HG02870 (cell line): ENCODE results near the gene SMAD5.
A peak's percentile ranks its signal among the peaks of the same experiment; 100 is the strongest.

ENCODE experiments used
- ATAC-seq: cut with Tn5 transposase; IDR thresholded peaks from one replicate; pipeline ENCODE4 v1.9.1; 2021; ENCODE audit warnings: mild to moderate bottlenecking, moderate library complexity; ENCODE audit not compliant: unreplicated experiment

Gene SMAD5

DNA sequence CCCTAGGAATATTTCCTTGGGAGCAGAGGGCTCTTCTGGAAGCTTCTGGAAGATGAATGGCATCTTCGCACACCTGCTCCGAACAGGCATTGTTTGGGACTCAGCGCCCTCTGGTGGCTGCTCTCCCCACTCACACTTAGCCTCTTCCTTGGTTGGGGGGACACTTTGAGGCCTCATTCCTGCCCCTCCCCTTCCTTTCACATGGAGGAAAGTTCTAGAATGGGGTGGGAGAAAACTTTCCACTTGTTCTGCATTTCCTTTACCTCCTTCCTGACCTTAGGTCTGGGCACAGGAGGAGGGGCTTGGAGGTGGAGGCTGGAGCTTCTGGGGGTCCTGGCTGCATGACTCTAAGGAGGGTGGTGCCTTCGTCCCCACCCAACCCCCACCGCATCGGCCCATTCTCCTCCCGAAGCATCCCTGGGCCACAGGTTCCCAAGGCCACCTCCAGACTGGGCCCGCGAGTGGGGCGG lies 79.6 kb downstream of the SMAD5 start:
- no peak for ATAC-seq

DNA sequence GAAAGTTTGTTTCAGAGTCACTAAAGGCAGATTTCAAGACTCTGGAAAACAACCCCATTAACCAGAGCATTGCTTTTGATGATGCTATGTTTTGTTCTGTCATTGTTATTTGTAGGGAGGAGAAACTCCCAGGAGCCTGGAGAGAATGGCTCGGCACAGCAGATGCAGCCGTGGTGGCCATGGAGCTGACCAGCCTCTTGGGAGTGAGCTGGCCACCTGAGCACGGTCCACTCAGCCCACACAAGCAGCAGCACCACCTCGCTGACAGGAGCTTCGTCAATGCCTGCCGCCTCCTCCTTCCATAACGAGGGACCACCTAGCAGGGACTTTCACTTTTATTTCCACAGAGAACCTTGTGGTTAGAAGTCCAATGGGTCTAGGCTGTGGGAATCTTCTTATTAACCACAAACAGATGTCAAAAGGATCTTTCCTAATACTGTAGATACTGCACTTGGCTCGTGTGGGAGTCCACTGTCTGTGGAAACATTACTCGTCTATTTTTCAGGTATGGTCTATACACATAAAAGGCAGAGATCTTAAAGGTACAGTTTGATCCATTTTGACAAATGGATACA lies 81.4 kb downstream of the SMAD5 start:
- no peak for ATAC-seq

DNA sequence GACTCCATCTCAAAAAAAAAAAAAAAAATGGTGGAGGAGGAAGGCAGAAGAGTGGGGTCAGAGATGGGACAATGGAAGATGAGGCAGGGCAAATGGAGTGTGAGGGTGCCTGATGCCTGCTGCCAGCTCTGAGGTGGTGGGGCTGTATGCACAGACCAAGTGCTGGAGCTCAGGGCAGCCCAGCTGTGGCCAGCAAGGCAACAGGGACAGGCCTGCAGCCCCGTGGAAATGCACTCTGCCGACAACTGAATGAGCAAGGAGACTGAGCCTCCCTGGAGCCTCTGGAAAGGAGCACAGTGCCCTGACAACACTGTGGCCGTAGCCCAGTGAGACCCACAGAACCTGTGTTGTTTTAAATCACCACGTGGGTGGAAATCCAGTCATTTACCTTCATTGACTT lies 83.2 kb downstream of the SMAD5 start:
- no peak for ATAC-seq

DNA sequence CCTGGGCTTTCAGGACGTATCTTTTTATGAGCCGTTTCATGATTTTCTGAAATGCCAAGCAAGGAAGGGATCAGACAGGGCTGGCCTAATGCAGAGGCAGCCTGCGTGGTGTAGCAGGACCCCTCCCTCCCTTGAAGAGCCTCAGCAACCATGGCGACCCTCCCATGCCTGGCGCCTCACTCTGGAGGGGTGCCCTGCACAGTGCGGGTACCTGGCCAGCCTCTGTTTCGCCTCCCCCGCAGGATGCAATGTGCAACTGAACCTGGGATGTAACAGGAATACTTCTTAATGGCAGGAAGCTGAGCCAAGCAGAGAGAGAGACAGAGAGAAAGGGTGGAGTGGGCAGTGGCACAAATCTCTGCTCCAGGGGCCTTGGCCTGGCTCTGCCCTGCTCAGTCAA lies 83.6 kb downstream of the SMAD5 start:
- no peak for ATAC-seq

DNA sequence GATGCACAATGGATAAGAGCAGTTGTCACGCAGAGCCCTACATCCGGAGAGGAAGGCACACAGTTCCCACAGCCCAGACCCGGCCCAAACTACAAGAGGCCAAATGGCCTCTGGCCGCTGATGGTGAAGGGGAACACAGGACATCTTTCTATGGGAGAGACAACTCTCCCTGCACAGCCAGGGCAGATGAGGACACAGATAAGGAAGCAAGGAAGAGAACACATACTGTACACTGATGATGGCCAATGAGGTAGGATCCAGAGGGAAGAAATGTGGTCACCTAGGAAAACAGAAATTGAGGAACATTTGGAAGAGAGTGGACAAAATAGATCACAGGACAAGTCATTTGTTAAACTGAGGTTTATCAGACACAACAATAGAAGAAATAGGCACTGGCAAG lies 88.7 kb downstream of the SMAD5 start:
- no peak for ATAC-seq

DNA sequence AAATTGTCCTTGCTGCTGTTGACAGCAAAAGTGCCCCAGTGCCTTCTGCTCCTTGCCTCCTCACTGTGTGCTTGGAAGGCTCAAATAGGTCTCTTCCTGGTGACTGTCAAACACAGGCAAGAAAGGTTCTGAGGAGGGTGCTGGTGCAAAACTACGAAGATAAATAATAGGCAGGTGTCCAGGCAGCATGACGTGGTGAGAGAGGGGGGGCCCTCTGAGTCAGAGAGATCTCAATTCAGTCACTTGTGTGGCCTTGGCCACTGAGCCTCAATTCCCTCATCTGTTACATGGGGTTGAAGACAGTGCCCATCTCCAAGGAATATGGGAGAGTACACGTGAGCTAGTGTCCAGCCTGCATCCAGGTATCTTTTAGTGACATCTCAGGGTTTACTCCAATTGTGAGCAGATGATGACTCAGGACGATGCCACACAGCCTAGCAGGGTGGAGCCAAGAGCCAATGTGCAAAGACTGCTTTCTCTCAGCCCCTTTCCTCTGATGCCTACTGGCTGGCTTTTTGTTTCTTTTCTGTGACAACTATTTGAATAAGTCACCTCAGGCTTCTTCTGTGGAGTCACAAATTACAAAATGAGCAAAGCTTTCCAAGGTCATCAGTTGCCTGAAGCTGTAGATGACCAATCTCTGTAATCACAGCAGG lies 90.1 kb downstream of the SMAD5 start:
- no peak for ATAC-seq

DNA sequence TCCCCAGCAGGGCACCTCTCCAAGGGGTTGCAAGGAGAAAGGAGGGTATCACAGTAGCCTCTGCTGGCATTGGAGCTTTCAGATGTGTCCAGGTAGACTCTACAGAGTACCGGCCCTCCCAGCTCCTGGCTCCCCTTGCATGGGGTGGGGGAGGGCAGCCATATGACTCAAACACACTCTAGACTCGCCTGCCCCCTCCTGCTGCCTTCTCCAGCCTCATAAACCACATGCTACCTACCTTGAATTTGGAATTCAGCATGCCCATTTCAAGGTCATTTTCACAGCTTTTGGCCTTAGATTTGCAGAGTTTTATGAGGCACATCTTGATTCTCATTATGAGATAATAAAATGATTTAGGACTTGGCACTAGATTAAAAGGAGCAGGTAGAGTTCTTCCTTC lies 93.2 kb downstream of the SMAD5 start:
- no peak for ATAC-seq

DNA sequence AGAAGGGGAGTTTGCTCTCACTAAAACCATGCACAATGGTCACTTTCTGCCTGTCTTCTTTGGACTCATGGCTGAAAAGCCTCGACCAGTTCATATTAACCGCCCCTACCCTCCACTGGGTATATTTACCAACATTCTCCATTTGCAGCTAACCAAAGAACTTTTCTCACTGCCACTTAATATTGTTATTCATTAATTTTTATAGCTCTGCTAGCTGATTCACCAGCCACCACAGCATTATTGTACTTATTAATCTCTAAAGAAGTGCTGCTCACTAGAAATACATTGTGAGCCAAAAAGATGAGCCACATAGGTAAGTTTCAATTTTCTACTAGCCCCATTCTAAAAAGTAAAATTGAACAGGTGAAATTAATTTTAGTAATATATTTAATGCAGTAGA lies 93.8 kb downstream of the SMAD5 start:
- no peak for ATAC-seq

DNA sequence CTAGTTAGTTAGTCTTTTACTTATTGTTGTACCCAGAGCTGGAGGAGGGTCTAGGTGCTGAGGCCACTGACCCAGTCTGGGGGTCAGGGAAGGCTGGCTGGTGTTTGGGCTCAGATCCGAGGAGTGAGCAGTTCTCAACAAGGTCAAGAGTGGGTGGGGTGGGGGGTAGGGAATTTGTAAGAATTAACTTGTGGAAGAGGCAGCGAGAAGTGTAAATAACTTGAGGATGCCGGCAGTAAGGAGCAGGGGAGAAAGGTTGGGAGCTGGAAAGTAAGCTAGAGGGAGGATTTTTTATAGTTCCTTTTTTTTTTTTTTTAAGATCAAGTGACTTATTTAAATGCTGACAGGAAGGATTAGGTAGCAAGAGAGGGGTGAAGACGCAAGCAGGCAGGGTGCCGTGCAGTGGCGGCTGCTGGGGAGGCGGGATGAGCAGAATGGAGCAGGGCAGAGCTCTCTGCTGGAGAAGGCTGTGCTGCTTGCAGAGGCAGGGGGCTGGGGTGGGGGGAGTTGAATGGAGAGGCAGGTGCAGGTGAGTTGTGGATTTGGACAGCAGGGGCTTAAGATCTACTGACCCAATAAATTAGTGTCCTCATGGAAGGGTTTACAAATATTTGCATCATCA lies 95.6 kb downstream of the SMAD5 start:
- ATAC-seq = no peak

DNA sequence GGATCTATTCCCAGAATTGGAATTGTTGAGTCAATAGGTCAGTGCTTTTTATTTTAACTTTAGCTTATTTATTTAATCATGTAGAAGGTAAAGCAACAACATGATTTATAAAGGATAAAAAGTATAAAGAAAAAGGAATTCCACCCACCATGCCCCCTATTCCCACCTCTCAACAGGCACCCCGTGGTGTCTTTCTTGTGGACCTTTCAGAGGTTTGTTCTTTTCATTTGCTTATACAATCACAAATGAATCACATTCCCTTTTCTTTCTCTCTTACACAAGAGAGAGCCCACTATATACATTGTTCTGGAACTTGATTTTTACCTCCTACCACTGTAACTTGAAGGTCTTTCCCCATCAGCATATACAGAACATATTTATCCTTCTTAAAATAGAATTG lies 97.5 kb downstream of the SMAD5 start:
- no peak for ATAC-seq

DNA sequence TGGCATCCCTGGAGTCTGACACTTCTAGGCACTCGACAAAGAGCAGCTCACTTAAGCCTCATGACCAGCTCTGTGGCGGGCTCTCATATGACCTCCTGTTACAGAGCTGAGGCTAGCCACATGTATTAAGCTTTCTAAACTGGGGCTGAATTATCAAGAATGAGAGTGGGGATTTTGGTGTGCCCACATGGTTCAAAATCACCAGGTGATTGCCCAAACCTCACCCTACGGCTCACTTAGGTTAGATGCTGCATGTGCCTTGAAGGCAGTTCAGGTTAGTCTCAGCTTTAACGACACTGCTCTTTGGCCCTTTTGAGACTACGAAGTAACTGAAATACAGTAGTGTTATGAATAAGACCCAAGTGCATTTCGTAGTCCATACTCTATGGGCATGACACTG lies 99.7 kb downstream of the SMAD5 start:
- peak; percentile 69 for ATAC-seq
